A673 (cell line): ENCODE measurements around the gene MAP3K19. TPM values are rescaled to one million over a fixed set of nuclear protein-coding genes. Genes with fewer than 3 reads are reported as not detected.

Experiments used
- BruUV-seq: library from RNA; stranded (reverse); fragments of 400-500 nt; replicated peaks from 2 replicates; lab custom pipeline; 2021; lab: Mats Ljungman, UMichigan
- CTCF ChIA-PET: fragments of 300-600 bp; sonication (Branson Sonifier 250); formaldehyde crosslinking; loops from one replicate; lab custom pipeline; 2022; ENCODE audit warnings: antibody characterized with exemption; lab: Charles Lee
- POLR2A ChIA-PET: fragments of 300-600 bp; sonication (Branson Sonifier 250); formaldehyde crosslinking; loops from one replicate; lab custom pipeline; 2022; ENCODE audit warnings: antibody characterized with exemption; ENCODE audit not compliant: low non-redundant PET; lab: Charles Lee
- DNase-seq: peaks from one replicate; pipeline ENCODE4 v3.0.0-alpha.2; 2015; ENCODE audit warnings: low spot score
- H3K27ac ChIP-seq: fragments of 200-600 bp; sonication (generic); 2 replicates; pipeline ENCODE4 v1.5.1; 2016; ENCODE audit warnings: mixed run types, low read depth, mild to moderate bottlenecking, mixed read lengths, antibody characterized with exemption, low read length; ENCODE audit not compliant: poor library complexity, severe bottlenecking
- H3K27me3 ChIP-seq: fragments of 200-600 bp; sonication (generic); replicated peaks from 2 replicates; pipeline ENCODE4 v1.6.1; 2017; ENCODE audit warnings: mixed run types, low read depth, mild to moderate bottlenecking, mixed read lengths, antibody characterized with exemption, low read length; ENCODE audit not compliant: insufficient read depth, poor library complexity
- H3K36me3 ChIP-seq: fragments of 200-600 bp; sonication (generic); 2 replicates; pipeline ENCODE4 v1.6.1; 2016; ENCODE audit warnings: mixed run types, mild to moderate bottlenecking, mixed read lengths, antibody characterized with exemption, low read length; ENCODE audit not compliant: insufficient read depth, poor library complexity, severe bottlenecking
- H3K4me1 ChIP-seq: fragments of 200-600 bp; sonication (generic); 2 replicates; pipeline ENCODE4 v1.6.1; 2017; ENCODE audit warnings: mixed run types, mild to moderate bottlenecking, mixed read lengths, antibody characterized with exemption, low read length; ENCODE audit not compliant: insufficient read depth, poor library complexity, severe bottlenecking
- H3K4me3 ChIP-seq: fragments of 200-600 bp; sonication (generic); 2 replicates; pipeline ENCODE4 v1.5.1; 2016; ENCODE audit warnings: low read depth, mixed run types, mild to moderate bottlenecking, mixed read lengths, low read length; ENCODE audit not compliant: poor library complexity, severe bottlenecking
- H3K9me3 ChIP-seq: fragments of 200-600 bp; sonication (generic); 2 replicates; pipeline ENCODE4 v1.6.1; 2016; ENCODE audit warnings: mixed run types, low read depth, mild to moderate bottlenecking, mixed read lengths, antibody characterized with exemption, low read length; ENCODE audit not compliant: poor library complexity, severe bottlenecking
- EZH2 ChIP-seq: fragments of 200-600 bp; sonication (generic); IDR thresholded peaks from 2 replicates; pipeline ENCODE4 v1.6.1; 2017; ENCODE audit warnings: borderline replicate concordance, low read depth, mild to moderate bottlenecking, mixed read lengths, antibody characterized with exemption, low read length; ENCODE audit not compliant: poor library complexity, severe bottlenecking
- intact Hi-C: fragments of 100-400 bp; cut with micrococcal nuclease; formaldehyde crosslinking; loops from one replicate; pipeline ENCODE4 v1.10.0; 2022; ENCODE audit not compliant: unreplicated experiment
- total RNA-seq: library from RNA; stranded (reverse); gene quantifications from 2 replicates; pipeline ENCODE4 v1.2.3, GENCODE V29; 2021
- TF ChIP-seq, protein P1 (sequence below): fragments of 300-800, 200-600 bp; sonication (generic); conservative IDR thresholded peaks from 2 replicates; pipeline ENCODE4 v1.5.1; 2017; ENCODE audit warnings: low read depth, mild to moderate bottlenecking, antibody characterized with exemption, low read length, moderate library complexity, mixed read lengths

MAP3K19 gene
- total RNA-seq, 1 experiment from 2014 or later = not detected

DNA sequence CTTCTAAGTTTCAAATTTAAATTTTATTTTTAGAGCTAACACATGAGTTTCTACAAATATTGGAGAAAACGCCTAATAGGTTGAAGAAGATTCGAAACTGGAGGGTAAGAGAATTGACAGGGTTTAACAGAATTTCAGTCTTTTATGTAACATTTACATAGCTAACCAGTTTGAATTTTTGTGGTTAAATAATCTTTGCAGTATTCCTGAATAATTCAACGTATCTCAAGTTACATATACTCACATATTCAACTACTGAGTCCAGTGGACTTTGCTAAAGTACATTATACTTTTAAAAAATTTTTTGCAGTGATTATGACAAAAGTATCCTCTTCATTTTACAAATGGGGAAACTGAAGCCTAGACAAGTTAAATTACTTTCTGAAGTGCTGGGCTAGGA, 94.6 kb downstream of the MAP3K19 start:
- peaks cover 59% of the 10 kb centered on the region for H3K36me3 ChIP-seq
- no peak overlapping the region for H3K27ac ChIP-seq
- no peaks in the 10 kb centered on the region for H3K4me1 ChIP-seq
- no peak overlapping the region for H3K4me3 ChIP-seq
- no TSS peak for BruUV-seq
- H3K27me3 ChIP-seq = no peaks in the 10 kb centered on the region
- no peak for DNase-seq
- intact Hi-C loops = no loop called here
- POLR2A ChIA-PET = no interaction called here
- H3K9me3 ChIP-seq = no peaks in the 10 kb centered on the region
- CTCF ChIA-PET = interaction anchor here (0.6 kb wide), 1 partner anchor 9 kb away, joined by 3 read pairs; no protein-coding TSS in a partner anchor
- no peak for TF ChIP-seq EZH2
- TF ChIP-seq, protein P1, sequence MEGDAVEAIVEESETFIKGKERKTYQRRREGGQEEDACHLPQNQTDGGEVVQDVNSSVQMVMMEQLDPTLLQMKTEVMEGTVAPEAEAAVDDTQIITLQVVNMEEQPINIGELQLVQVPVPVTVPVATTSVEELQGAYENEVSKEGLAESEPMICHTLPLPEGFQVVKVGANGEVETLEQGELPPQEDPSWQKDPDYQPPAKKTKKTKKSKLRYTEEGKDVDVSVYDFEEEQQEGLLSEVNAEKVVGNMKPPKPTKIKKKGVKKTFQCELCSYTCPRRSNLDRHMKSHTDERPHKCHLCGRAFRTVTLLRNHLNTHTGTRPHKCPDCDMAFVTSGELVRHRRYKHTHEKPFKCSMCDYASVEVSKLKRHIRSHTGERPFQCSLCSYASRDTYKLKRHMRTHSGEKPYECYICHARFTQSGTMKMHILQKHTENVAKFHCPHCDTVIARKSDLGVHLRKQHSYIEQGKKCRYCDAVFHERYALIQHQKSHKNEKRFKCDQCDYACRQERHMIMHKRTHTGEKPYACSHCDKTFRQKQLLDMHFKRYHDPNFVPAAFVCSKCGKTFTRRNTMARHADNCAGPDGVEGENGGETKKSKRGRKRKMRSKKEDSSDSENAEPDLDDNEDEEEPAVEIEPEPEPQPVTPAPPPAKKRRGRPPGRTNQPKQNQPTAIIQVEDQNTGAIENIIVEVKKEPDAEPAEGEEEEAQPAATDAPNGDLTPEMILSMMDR = no peak

DNA sequence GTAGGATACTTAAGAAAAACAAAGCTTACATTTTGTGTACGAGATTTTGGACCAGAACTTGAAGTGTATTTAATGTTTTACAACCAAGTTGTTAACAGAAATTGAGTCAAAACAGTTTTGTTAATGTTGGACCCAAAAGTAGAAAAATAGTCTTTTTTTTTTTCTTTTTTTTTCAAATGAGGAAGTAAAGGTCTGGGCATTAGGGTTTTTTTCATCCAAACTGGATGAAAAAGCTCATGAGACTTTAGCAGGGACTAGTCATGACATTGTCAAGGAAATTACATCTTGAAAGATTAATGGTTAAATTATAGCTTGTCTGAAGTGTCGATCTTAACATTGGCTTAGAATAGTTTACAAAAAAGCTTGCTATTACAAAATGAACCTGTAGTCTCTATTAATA, 96.4 kb downstream of the MAP3K19 start:
- no TSS peak for BruUV-seq
- intact Hi-C loops = no loop called here

DNA sequence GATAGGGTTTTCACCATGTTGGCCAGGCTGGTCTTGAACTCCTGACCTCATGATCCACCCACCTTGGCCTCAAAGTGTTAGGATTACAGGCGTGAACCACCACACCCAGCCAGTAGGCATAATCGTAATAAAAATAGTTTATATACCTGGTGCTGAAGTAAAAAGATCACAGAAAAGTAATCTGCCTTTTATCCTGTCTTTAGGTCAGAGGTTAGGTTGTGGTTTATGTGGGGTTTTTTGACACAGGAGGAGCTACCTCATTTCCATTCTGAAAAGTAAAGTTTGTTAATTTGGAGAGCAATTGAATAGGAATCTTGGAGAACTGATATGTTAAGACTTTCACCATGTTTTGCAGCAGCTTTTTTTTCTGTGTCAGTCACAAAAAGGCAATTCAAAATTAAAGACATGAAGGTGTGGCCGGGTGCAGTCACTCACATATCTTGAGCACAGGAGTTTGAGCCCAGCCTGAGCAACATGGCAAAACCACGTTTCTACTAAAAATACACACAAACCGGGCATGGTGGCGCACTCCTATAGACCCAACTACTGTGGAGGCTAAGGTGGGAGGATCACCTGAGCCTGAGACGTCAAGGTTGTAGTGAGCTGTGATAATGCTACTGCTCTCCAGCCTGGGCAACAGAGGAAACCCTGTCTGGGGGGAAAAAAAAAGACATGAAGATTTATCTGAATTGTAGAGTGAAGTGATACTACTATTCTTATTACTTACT, 97.1 kb downstream of the MAP3K19 start:
- Histone ChIP-seq H3K9me3 (no peaks in the 10 kb centered on the region), H3K27me3 (no peaks in the 10 kb centered on the region), H3K36me3 (peaks cover 57% of the 10 kb centered on the region), H3K4me3 (no peak overlapping the region), H3K27ac (no peak overlapping the region), H3K4me1 (no peaks in the 10 kb centered on the region)
- ChIA-PET CTCF (no interaction called here), POLR2A (no interaction called here)
- TF ChIP-seq, protein P1 = no peak
- no peak for TF ChIP-seq EZH2
- intact Hi-C loops = no loop called here
- no TSS peak for BruUV-seq
- DNase-seq = no peak

More for the DNA sequence above, 96.4 kb downstream of the MAP3K19 start:
- Histone ChIP-seq H3K4me1 (no peaks in the 10 kb centered on the region), H3K36me3 (peaks cover 61% of the 10 kb centered on the region), H3K4me3 (no peak overlapping the region), H3K9me3 (no peaks in the 10 kb centered on the region), H3K27ac (no peak overlapping the region), H3K27me3 (no peaks in the 10 kb centered on the region)
- POLR2A ChIA-PET = no interaction called here
- TF ChIP-seq, protein P1 = no peak
- TF ChIP-seq EZH2 = no peak
- CTCF ChIA-PET = no interaction called here
- DNase-seq = no peak
